Measurements from ENCODE around the gene INSM1. TPM values are rescaled to one million over a fixed set of nuclear protein-coding genes. Genes with fewer than 3 reads are reported as not detected.

The INSM1 gene, protein sequence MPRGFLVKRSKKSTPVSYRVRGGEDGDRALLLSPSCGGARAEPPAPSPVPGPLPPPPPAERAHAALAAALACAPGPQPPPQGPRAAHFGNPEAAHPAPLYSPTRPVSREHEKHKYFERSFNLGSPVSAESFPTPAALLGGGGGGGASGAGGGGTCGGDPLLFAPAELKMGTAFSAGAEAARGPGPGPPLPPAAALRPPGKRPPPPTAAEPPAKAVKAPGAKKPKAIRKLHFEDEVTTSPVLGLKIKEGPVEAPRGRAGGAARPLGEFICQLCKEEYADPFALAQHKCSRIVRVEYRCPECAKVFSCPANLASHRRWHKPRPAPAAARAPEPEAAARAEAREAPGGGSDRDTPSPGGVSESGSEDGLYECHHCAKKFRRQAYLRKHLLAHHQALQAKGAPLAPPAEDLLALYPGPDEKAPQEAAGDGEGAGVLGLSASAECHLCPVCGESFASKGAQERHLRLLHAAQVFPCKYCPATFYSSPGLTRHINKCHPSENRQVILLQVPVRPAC
- total RNA-seq: 1 to 10 TPM; 3.4 to 4.3 TPM

DNA sequence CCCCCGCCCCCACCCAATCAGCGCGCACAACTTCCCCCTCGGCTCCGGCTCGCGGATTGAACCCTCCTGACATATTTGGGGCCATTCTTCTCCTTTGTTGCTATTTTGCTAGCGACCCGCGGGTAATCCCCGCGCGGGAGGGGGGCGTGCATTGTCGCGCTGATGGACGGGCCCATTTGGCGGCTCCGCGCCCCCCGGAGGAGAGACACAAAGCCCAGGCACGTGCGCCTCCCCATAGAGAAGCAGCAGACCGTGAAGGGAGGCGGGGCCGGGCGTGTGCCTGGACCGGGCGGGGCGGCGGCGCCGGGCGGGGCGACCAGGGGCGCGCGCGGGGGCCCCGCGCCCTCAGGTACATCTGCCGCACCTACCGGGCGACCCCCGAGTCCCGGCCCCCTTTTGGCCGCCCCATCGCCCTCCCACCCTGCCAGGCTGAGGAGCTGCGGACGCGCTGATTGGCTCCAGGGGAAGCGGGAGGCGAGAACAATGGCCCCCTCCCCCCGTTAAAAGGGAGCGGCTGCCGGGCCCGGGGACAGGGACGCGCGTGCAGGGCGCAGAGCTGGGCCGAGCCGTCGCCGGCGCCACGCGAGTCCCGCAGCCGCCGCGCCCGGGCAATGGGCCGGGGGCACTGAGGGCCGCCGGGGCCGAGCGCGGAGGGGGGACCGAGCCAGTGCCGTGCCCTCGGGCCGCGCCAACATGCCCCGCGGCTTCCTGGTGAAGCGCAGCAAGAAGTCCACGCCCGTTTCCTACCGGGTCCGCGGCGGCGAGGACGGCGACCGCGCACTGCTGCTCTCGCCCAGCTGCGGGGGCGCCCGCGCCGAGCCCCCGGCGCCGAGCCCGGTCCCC lies at the start of gene INSM1:
Gene INSM1 (plus strand): TSS at position 530 of the 843 bp plus-strand sequence. CDS start 164 bp downstream, at position 694.
- intact Hi-C loops (cut with DNase I): no loop called here
- Histone ChIP-seq H3K4me3 (no peak within 1 kb of the TSS), H3K36me3 (replicated peaks in 1 of 2; ENCODE audit: insufficient read depth in 1 of 2, low read depth in 2 of 2) (no peaks in the 10 kb centered on the region), H3K9me3 (no peaks in the 10 kb centered on the region), H3K4me1 (peaks cover 41% of the 10 kb centered on the region), H3K27ac (no peak within 1 kb of the TSS), H3K27me3 (peaks cover 0 to 28% of the 10 kb centered on the region in 2 donors)
- TF ChIP-seq, protein P1, sequence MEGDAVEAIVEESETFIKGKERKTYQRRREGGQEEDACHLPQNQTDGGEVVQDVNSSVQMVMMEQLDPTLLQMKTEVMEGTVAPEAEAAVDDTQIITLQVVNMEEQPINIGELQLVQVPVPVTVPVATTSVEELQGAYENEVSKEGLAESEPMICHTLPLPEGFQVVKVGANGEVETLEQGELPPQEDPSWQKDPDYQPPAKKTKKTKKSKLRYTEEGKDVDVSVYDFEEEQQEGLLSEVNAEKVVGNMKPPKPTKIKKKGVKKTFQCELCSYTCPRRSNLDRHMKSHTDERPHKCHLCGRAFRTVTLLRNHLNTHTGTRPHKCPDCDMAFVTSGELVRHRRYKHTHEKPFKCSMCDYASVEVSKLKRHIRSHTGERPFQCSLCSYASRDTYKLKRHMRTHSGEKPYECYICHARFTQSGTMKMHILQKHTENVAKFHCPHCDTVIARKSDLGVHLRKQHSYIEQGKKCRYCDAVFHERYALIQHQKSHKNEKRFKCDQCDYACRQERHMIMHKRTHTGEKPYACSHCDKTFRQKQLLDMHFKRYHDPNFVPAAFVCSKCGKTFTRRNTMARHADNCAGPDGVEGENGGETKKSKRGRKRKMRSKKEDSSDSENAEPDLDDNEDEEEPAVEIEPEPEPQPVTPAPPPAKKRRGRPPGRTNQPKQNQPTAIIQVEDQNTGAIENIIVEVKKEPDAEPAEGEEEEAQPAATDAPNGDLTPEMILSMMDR (IDR thresholded peaks at IDR 0.05): no peak
- TF ChIP-seq POLR2A (IDR thresholded peaks at IDR 0.05): no peak
- ATAC-seq (peak; percentile 17), DNase-seq (no peak)
- 1 to 7% methylated on average over 15 to 68 of the region's 108 CpGs for WGBS, 2 donors

DNA sequence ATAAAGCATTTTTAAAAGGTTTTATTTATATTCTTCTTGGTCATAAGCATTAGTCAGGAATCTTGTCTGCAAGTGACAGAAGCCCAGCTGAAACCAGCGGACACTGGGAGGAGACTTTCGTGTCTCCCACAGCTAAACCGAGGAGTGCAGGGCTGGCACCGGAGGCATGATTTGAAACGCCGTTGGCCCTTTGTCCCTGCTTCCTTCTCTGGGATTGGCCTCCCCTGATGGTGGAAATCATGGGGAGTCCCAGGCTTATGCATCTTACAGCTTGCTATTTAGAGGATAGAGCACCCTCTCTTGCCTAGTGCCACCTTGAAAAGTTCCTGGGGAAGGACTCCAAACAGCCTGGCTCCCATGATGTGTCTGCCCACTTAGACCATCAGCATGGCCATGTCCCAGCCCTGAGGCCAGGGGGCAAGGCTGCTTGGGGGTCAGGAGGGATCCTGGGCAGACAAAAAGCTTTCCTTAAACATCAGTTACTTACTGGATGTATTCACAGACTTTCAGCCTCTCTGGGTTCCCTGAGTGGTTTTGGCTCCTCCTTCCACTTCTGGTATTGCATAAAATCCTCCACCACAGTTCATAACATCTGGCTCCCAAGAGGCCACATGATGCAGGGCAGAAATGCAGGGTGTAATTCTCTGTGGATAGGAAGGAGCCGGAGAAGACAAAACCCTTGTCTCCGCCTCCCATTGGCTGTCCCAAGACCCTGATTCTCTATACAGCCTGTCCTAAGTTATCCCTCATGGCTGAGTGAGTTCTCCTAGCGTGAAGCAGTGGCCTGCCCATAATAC lies 49.3 kb upstream of the INSM1 start:
- DNase-seq (peak in 1 of 4 donors; percentile 23), ATAC-seq (no peak)
- Histone ChIP-seq H3K27ac (no peak overlapping the region), H3K4me3 (no peak overlapping the region), H3K9me3 (no peaks in the 10 kb centered on the region), H3K36me3 (replicated peaks in 1 of 2; ENCODE audit: insufficient read depth in 1 of 2, low read depth in 2 of 2) (no peaks in the 10 kb centered on the region), H3K27me3 (no peaks in the 10 kb centered on the region), H3K4me1 (no peaks in the 10 kb centered on the region)
- TF ChIP-seq, protein P1 (IDR thresholded peaks at IDR 0.05): no peak
- no peak for TF ChIP-seq POLR2A (IDR thresholded peaks at IDR 0.05)
- intact Hi-C loops (cut with DNase I): no loop called here
- 69 to 85% methylated on average over 9 of the region's 9 CpGs for WGBS, 2 donors

DNA sequence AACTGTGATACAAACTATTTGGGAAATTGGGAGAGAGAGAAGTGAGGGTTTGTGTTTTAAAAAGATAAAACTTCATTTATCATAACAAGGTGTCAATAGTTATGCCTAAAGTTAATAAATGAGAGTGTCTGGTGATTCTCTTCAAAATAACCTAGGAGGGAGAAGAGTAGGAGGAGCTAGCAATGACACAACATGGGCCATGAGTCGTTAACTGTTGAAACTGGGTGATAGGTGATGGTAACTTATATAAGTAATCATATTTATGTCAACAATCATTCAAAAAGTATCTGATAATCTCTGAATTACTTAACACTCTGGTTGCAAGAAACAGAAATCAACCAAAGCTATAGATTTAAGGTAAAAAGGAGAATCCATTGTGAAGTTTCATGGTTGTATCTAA lies 46.8 kb upstream of the INSM1 start:
- no peak overlapping the region for H3K27ac ChIP-seq
- intact Hi-C loops (cut with DNase I): no loop called here
- no peaks in the 10 kb centered on the region for H3K4me1 ChIP-seq
- no peak for DNase-seq
- no peak for TF ChIP-seq POLR2A (IDR thresholded peaks at IDR 0.05)
- TF ChIP-seq, protein P1 (IDR thresholded peaks at IDR 0.05): no peak
- WGBS, 2 donors: 67 to 72% methylated on average over 1 of the region's 1 CpG
- no peaks in the 10 kb centered on the region for H3K27me3 ChIP-seq
- ATAC-seq: no peak
- no peaks in the 10 kb centered on the region for H3K36me3 ChIP-seq (replicated peaks in 1 of 2; ENCODE audit: insufficient read depth in 1 of 2, low read depth in 2 of 2)
- H3K4me3 ChIP-seq: no peak overlapping the region
- no peaks in the 10 kb centered on the region for H3K9me3 ChIP-seq

DNA sequence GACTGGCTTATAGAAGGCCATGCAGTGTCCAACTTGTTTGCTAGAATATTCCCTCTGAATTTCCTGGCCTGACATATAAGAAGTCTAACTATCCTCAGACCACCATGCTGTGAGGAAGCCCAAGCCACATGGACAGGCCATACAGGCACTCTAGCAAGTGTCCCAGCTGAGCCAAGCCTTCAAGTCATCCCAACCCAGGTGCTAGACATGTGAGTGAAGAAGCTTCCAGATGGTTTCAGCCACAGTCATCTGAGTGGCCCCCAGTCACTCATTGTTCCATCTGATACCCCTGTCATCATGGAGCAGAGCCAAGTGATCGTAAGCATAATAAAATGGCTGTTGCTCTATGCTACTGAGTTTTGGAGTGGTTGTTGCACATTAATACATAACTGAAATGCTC lies 46.0 kb upstream of the INSM1 start:
- intact Hi-C loops (cut with DNase I): no loop called here
- TF ChIP-seq, protein P1 (IDR thresholded peaks at IDR 0.05): no peak
- TF ChIP-seq POLR2A (IDR thresholded peaks at IDR 0.05): no peak
- Histone ChIP-seq H3K4me3 (no peak overlapping the region), H3K27me3 (no peaks in the 10 kb centered on the region), H3K9me3 (no peaks in the 10 kb centered on the region), H3K27ac (no peak overlapping the region), H3K36me3 (replicated peaks in 1 of 2; ENCODE audit: insufficient read depth in 1 of 2, low read depth in 2 of 2) (no peaks in the 10 kb centered on the region), H3K4me1 (no peaks in the 10 kb centered on the region)
- ATAC-seq (no peak), DNase-seq (no peak)
- WGBS, 2 donors: 100% methylated on average over 1 of the region's 1 CpG
